GM10266 (cell line): ENCODE data around the gene E2F2.
"Not testable (repeated sequence)": the region's sequence is repeated elsewhere in the genome, so short reads cannot be mapped to it uniquely, and the experiment has no call there.

ENCODE experiments used
- DNase-seq: peaks from one replicate; pipeline ENCODE4 v3.0.0; 2012; ENCODE audit errors: extremely low spot score
- TF ChIP-seq, protein P1 (sequence below): IDR thresholded peaks from 2 replicates; pipeline ENCODE4 v1.5.1; 2012; ENCODE audit warnings: mild to moderate bottlenecking, low read depth; ENCODE audit not compliant: control insufficient read depth, insufficient read depth; ENCODE audit errors: missing control alignments

Gene E2F2

DNA sequence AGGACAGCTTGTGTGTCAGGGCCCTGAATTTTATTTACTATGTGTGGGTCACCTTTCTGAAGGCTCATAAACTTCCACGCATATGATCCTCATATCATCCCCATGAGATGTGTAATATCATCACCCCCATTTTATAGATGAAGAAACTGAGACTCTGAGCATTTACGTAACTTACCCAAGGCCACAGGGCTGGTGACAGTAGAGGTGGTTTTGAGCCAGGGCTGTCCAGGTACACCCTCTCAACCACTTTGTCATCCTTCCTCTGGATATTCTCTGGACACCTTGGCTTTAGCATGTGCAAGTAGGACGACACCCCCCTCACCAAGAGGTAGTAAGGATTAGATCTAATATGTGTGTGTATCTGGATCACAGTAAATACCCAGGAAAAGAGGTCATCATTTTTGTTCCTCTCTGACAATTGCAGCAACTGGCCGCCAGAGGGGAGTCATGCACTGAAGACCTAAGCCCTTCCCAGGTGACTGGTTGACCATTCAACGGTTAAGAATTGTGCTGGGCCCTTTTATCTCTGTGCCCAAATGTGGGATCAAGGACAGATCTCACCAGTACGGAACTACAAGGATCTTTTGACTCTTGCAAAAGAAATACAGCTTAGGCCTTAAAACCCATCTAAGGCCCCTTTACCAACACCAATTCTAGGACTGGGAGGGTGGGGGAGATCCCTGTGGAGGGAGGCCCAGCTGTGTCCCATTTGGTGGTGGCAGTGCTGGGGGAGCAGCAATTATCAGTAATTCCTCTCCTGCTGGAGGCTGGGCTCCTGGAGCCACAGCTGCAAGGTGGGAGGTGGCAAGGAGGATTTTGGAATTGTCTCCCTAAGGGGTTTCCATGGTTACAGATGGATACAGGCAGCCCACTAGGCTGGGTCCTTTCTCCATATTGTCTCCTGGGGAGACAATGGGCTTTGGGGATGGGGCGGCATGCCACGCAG is 13.7 kb upstream of the E2F2 start:
- TF ChIP-seq, protein P1, sequence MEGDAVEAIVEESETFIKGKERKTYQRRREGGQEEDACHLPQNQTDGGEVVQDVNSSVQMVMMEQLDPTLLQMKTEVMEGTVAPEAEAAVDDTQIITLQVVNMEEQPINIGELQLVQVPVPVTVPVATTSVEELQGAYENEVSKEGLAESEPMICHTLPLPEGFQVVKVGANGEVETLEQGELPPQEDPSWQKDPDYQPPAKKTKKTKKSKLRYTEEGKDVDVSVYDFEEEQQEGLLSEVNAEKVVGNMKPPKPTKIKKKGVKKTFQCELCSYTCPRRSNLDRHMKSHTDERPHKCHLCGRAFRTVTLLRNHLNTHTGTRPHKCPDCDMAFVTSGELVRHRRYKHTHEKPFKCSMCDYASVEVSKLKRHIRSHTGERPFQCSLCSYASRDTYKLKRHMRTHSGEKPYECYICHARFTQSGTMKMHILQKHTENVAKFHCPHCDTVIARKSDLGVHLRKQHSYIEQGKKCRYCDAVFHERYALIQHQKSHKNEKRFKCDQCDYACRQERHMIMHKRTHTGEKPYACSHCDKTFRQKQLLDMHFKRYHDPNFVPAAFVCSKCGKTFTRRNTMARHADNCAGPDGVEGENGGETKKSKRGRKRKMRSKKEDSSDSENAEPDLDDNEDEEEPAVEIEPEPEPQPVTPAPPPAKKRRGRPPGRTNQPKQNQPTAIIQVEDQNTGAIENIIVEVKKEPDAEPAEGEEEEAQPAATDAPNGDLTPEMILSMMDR, result peak; percentile 92
- DNase-seq, result peak; percentile 72

DNA sequence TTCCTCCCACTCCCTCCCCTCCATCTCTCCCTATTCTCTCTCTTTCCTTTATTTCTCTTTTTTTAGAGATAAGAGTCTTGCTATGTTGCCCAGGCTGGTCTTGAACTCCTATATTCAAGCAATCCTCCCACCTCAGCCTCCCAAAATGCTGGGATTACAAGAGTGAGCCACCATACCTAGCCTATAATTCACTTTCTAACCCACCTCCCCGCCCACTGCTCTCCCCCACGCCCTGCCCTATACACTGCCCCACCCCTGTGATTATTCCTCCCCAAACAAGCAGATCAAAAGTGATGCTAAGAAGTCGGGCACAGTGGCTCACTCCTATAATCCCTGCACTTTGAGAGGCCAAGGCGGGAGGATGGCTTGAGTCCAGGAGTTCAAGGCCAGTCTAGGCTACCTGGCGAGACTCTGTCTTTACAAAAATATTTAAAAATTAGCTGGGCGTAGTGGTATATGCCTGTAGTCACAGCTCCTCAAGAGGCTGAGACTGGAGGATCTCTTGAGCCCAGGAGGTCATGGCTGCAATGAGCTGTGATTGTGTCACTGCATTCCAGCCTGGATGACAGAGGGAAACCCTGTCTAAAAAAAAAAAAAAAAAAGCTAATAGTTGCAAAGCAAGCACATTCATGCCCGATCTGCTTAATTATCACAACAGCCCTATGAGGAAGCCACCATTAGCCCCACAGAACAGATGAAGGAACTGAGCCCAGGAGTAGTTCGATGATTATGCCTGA is 12.8 kb upstream of the E2F2 start:
- DNase-seq, result no peak
- TF ChIP-seq, protein P1, result no peak

- DNase-seq, result not testable (repeated sequence)
These were observed 11.9 kb upstream of the E2F2 start for GRCh38 chr1:23542940-23543339.

- TF ChIP-seq, protein P1, result peak; percentile 92
- DNase-seq, result peak; percentile 86
These were observed 8.7 kb upstream of the E2F2 start for GRCh38 chr1:23539698-23540266.

GRCh38 chr1:23537296-23537973 is 6.4 kb upstream of the E2F2 start:
- no peak for DNase-seq
- TF ChIP-seq, protein P1, result no peak

DNA sequence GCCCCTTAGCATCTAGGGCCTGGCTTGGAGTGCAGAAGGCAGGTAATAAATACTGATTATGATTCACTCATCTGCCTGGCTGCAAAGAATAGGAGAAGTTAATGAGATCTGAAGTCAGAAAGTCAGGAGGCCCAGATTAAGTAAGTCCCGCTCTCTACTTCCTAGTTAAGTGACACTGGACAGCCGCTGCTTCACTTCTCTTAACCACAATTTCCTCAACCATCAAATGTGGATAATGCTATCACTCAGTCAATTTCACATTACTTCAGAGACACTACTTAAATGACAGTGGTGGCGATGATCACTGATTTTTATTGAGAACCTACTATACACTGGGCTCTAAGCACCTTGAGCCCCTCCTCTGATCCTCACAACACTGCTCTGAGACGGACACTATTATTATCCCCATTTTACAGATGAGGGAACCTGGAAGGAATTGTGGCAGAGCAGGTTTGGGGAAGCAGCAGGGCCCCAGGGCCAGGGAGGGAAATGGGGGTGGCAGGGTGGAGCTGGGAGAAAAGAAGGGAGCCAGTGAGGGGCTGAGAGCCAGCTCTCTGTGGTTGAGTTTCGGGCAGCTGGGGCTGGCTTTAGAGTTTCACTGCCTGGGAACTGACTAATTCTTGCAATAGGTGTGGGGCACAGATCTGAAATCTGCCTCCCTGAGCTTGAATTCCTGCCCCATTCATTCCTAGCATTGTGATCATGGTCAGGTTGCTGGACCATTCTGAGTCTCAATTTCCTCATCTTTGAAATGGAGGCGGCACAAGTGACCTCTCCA is 2.4 kb upstream of the E2F2 start:
- DNase-seq, result no peak
- TF ChIP-seq, protein P1, result no peak

- no peak for DNase-seq
- TF ChIP-seq, protein P1, result no peak
These were observed 595 bp upstream of the E2F2 start for GRCh38 chr1:23531562-23532094.
